Smooth muscle cell (in vitro differentiated cells): ENCODE measurements around the gene KIAA1210. TPM values are rescaled to one million over a fixed set of nuclear protein-coding genes. Genes with fewer than 3 reads are reported as not detected.

Experiments
- DNase-seq: peaks from one replicate; lab custom pipeline; 2025; ENCODE audit not compliant: unreplicated experiment; lab: John Stamatoyannopoulos, UW
- H2AFZ ChIP-seq: fragments of 200-600 bp; sonication (generic); 2 replicates; pipeline ENCODE4 v1.6.0; 2016; ENCODE audit warnings: antibody characterized with exemption, low read depth, mild to moderate bottlenecking
- H3F3A ChIP-seq: fragments of 200-600 bp; sonication (generic); 2 replicates; pipeline ENCODE4 v1.6.0; 2017; ENCODE audit warnings: antibody characterized with exemption, low read depth
- H3K27ac ChIP-seq: fragments of 200-600 bp; sonication (generic); 2 replicates; pipeline ENCODE4 v1.5.1; 2016; ENCODE audit warnings: low read depth, mild to moderate bottlenecking
- H3K27me3 ChIP-seq: fragments of 200-600 bp; sonication (generic); 2 replicates; pipeline ENCODE4 v1.6.1; 2016; ENCODE audit warnings: low read depth, mild to moderate bottlenecking
- H3K36me3 ChIP-seq: fragments of 200-600 bp; sonication (generic); 2 replicates; pipeline ENCODE4 v1.5.1; 2016; ENCODE audit warnings: low read depth
- H3K4me1 ChIP-seq: fragments of 200-600 bp; sonication (generic); 2 replicates; pipeline ENCODE4 v1.5.1; 2016; ENCODE audit warnings: low read depth
- H3K4me2 ChIP-seq: fragments of 200-600 bp; sonication (generic); 2 replicates; pipeline ENCODE4 v1.6.0; 2016; ENCODE audit warnings: mild to moderate bottlenecking
- H3K4me3 ChIP-seq: fragments of 200-600 bp; sonication (generic); 2 replicates; pipeline ENCODE4 v1.5.1; 2016; ENCODE audit warnings: mild to moderate bottlenecking
- H3K79me2 ChIP-seq: fragments of 200-600 bp; sonication (generic); 2 replicates; pipeline ENCODE4 v1.6.0; 2016; ENCODE audit warnings: low read depth, mild to moderate bottlenecking
- H3K9ac ChIP-seq: fragments of 200-600 bp; sonication (generic); 2 replicates; pipeline ENCODE4 v1.6.0; 2016; ENCODE audit warnings: low read depth
- H3K9me3 ChIP-seq: fragments of 200-600 bp; sonication (generic); replicated peaks from 2 replicates; pipeline ENCODE4 v1.5.1; 2016; ENCODE audit warnings: low read depth
- H4K20me1 ChIP-seq: fragments of 200-600 bp; sonication (generic); 2 replicates; pipeline ENCODE4 v1.6.0; 2016; ENCODE audit warnings: low read depth
- CTCF ChIP-seq: fragments of 200-600 bp; sonication (generic); IDR thresholded peaks from 2 replicates; pipeline ENCODE4 v1.5.1; 2017; ENCODE audit warnings: borderline replicate concordance, mild to moderate bottlenecking, antibody characterized with exemption; ENCODE audit not compliant: insufficient read depth, poor library complexity, severe bottlenecking
- WGBS: methylation state at CpG from one replicate; pipeline ENCODE4 v1.1.7; 2016; ENCODE audit warnings: low lambda C conversion rate; 5-methylcytosine and 5-hydroxymethylcytosine counted together
- polyA plus RNA-seq: library from polyadenylated mRNA; unstranded; fragments of >200 nt; fragmentation: Nextera tagmentation; extraction: Ambion mirVana; gene quantifications from 2 replicates; pipeline ENCODE4 v1.2.1, GENCODE V29; 2016
- total RNA-seq: library from RNA; depleted of rRNA; stranded (reverse); fragments of >200 nt; gene quantifications from 2 replicates; pipeline ENCODE4 v1.2.3, GENCODE V29; 2014

Gene KIAA1210
- total and polyA plus RNA-seq, 2 experiments from 2014 or later: not detected

- no peaks in the 10 kb centered on the region for H4K20me1 ChIP-seq
- no peak for DNase-seq
- no peaks in the 10 kb centered on the region for H3K79me2 ChIP-seq
- H2AFZ ChIP-seq: no peak within 1 kb of the TSS
- H3K36me3 ChIP-seq: no peaks in the 10 kb centered on the region
- H3F3A ChIP-seq: no peaks in the 10 kb centered on the region
- WGBS: 92% methylated on average over 6 of the region's 6 CpGs
- H3K4me3 ChIP-seq: no peak within 1 kb of the TSS
- no peak within 1 kb of the TSS for H3K9ac ChIP-seq
- H3K9me3 ChIP-seq: peaks cover 3% of the 10 kb centered on the region
- no peak within 1 kb of the TSS for H3K4me2 ChIP-seq
- no peak within 1 kb of the TSS for H3K27ac ChIP-seq
- no peaks in the 10 kb centered on the region for H3K4me1 ChIP-seq
- peaks cover 5% of the 10 kb centered on the region for H3K27me3 ChIP-seq
- no peak for TF ChIP-seq CTCF
Measured at GRCh38 chrX:119072744-119073143, 54.9 kb downstream of the KIAA1210 start, which contains the start of gene CT47C1. Gene CT47C1, plus strand, starts transcription at chrX:119072993. Its CDS starts 233 bp downstream, at chrX:119073226.

- Histone ChIP-seq H3K79me2 (no peaks in the 10 kb centered on the region), H3K36me3 (no peaks in the 10 kb centered on the region), H3F3A (no peaks in the 10 kb centered on the region)
Measured at GRCh38 chrX:119071381-119071780, 56.2 kb downstream of the KIAA1210 start.

GRCh38 chrX:119069762-119070161, 57.9 kb downstream of the KIAA1210 start:
- no peaks in the 10 kb centered on the region for H3K4me1 ChIP-seq

More at GRCh38 chrX:119071381-119071780, 56.2 kb downstream of the KIAA1210 start:
- no peak for DNase-seq
- no peak overlapping the region for H3K4me2 ChIP-seq
- H3K27ac ChIP-seq: no peak overlapping the region
- no peak overlapping the region for H2AFZ ChIP-seq
- no peaks in the 10 kb centered on the region for H4K20me1 ChIP-seq
- no peak overlapping the region for H3K9ac ChIP-seq
- H3K9me3 ChIP-seq: peaks cover 3% of the 10 kb centered on the region
- H3K27me3 ChIP-seq: peaks cover 5% of the 10 kb centered on the region
- WGBS: 57% methylated on average over 2 of the region's 2 CpGs
- TF ChIP-seq CTCF: no peak
- H3K4me3 ChIP-seq: no peak overlapping the region
- H3K4me1 ChIP-seq: no peaks in the 10 kb centered on the region

More at GRCh38 chrX:119069762-119070161, 57.9 kb downstream of the KIAA1210 start:
- Histone ChIP-seq H3K4me3 (no peak overlapping the region), H2AFZ (no peak overlapping the region), H4K20me1 (no peaks in the 10 kb centered on the region), H3K36me3 (no peaks in the 10 kb centered on the region), H3K27ac (no peak overlapping the region), H3K9me3 (no peaks in the 10 kb centered on the region), H3K4me2 (no peak overlapping the region), H3K79me2 (no peaks in the 10 kb centered on the region), H3K9ac (no peak overlapping the region), H3K27me3 (peaks cover 5% of the 10 kb centered on the region), H3F3A (no peaks in the 10 kb centered on the region)
- 89% methylated on average over 1 of the region's 1 CpG for WGBS
- DNase-seq: no peak
- no peak for TF ChIP-seq CTCF
